Hematopoietic multipotent progenitor cell treated with erythropoietin and hydrocortisone succinate and interleukin-3 and kit ligand, for 17 days (in vitro differentiated cells): ENCODE measurements around the gene FAXDC2.
"Not testable (repeated sequence)": the region's sequence is repeated elsewhere in the genome, so short reads cannot be mapped to it uniquely, and the experiment has no call there.

Experiments used
- DNase-seq: peaks from one replicate; pipeline ENCODE4 v3.0.0-alpha.2; 2015; ENCODE audit warnings: low spot score

The FAXDC2 gene

DNA sequence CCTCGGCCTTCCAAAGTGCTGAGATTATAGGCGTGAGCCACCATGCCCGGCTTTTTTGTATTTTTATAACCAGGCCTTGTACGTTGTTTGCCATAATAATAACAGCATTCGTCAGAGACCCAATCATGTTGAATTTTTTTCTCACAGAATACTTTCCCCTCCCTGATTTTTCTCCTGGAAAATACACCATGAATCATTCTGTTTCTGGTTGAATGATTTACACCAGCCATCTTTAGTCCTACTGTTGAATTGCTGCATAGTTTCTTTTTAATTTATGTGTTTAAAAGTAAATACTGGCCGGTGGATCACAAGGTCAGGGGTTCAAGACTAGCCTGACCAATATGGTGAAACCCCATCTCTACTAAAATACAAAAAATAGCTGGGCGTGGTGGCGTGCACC is 11.5 kb upstream of the FAXDC2 start:
- DNase-seq, result no peak

DNA sequence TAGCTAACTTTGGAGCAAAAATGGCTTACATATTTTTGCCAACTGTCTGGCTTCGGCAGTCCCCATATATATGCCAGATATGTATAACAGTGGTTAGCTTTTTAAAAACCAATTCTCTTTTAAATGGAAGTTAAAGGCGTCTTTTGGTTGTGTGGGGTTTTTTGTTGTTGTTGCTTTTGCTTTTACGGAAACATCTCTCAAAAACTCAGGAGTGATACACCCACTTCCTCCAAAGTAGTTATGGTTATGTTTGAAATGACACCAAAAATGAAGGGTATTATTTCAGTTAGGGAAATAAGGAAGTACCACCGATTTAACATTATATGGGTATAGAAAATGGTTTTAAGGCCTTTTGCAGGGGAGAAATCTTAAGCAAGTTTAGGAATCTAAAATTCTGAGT is 10.4 kb upstream of the FAXDC2 start:
- DNase-seq, result no peak

DNA sequence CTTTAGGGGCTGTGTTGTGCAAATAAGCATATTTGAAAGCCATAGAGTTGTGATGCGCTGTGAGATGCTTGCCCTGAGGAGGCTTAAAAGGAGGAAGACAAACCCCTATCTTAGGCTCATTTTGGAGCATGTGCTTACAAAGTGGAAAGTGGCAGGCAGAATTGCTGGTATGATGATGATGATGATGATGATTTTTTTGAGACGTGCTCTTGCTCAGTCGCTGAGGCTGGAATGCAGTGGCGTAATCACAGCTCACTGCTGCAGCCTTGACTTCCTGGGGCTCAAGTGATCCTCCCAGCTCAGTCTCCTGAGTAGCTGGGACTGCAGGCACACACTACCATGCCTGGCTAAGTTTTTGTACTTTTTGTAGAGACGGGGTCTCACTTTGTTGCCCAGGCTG is 9.7 kb upstream of the FAXDC2 start:
- DNase-seq, result peak; percentile 36

DNA sequence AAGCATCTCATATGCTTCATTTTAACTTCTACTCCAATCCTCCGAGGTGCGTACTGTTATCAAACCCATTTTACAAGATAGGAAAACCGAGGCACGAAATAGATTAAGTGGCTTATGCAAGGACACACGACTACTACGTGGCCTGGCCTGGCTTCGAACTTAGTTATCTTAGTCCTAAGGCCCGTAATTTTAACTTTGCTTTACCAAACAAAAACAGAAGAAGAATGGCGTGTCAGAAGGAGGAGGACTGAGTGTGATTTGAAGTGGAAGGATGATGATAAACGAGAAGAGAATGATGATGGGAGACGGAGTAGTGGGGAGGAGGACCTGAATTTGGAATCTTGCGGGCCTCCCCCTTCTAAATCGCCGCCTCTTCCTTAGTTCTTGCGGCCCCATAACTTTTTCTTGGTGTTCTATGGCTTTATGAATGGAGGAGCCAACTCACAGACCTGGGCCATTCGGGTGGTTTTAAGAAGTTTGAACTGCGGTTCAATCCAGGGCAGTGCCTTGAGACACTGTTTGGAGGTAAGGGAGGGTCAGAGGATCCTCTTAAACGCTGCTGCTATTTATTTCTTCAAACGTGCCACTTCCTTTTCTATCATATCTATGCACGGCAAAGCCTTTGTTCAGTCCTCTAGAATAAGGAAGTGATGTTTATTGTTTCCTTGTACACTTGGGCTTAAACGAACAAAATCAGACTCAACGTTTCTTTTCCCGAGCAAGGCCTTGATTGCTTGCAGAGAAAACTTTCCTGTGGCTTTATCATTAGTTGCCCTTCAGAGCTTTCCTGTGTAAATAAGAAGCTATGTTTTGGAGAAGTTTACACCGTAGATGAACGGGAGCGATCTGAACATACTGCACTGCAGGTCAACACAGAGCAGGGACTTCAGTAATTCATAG is 8.8 kb upstream of the FAXDC2 start:
- peak; percentile 59 for DNase-seq

DNA sequence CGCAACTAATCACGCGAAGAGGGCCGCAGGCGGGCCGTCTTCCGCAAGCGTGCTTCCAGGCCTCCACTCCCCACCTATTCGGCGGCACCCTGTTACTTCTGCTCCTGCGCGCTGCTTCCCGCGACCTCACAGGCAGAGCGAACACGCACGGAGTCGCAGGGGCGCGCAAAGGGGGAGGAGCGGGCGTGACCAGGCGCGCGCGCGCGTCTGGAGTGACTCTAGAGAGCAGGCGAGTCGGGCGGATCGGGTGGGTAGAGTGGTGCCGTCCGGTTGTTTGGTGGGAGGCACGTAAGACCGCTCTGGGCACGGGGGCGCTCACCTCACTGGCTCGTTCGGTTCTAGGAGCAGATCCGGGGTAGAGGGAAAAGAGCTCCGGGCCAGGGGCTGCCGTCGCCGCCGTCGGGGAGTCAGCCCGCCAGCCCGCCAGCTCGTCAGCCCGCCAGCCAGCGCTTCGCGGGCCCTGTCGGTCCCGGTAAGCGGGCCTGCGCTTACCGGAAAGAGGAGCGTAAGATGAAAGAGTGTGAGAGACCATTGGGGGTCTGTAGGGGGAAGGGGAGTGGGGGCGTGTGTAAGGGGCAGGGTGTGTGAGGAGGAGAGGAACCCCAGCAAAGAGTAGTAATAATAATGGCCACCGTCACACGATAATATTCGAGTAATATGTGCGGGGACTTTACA is 8.0 kb upstream of the FAXDC2 start, which contains the start of gene CNOT8:
Gene CNOT8 (plus strand): TSS at position 331 of the 675 bp plus-strand sequence. CDS start 4,652 bp downstream, outside the sequence.
- DNase-seq, result peak; percentile 92

DNA sequence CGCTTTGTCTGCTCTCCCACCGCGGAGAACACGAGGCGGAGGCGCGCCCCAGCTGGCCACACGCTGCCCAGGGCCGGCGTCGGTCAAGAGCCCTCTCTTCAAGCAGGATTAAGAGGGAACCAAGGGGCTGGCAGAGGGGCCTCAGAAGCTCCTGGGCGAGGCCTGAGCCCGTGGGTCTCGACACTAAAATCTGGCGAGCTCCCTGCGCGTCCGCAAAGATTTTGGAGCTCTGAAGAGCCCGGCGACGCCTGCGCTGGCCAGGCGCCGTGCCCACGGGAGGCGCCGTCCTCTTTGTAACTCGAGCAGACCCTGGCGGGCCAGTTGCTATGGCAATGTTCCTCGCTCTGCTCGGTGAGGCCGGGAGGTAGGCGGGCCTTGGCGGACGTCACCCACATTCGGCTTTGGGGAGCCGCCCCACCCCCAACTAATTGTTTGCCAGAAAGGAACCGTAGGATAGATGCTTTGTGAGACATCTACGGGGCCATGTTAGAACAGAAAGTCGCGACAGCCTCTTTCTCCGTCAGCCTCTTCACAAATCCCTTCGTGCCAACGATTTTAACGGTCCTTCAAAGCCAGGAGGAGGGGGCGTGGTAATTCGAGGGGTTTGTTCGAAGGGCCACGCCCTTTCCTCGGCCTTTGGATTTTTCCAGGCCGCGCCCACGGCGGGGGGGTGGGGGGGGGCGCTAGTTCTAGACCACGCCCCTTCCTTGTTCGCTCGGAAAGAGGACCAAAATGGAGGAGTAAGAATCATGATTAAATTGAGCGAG is 7.3 kb upstream of the FAXDC2 start:
- peak; percentile 87 for DNase-seq

DNA sequence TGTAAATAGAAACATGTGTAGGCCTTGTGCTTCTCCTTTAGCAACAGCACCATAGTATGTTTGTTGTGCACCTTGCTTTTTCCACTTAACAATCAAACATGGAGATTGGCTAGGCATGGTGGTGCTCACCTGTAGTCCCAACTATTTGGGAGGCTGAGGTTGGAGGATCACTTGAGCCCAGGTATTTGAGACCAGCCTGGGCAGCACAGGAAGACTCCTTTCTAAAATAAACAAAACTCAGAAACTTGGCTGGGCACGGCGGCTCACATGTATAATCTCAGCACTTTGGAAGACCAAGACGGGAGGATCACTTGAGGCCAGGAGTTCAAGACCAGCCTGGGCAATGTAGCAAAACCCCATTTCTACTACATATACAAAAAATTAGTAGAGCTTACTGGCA is 948 bp upstream of the FAXDC2 start:
- no peak for DNase-seq

DNA sequence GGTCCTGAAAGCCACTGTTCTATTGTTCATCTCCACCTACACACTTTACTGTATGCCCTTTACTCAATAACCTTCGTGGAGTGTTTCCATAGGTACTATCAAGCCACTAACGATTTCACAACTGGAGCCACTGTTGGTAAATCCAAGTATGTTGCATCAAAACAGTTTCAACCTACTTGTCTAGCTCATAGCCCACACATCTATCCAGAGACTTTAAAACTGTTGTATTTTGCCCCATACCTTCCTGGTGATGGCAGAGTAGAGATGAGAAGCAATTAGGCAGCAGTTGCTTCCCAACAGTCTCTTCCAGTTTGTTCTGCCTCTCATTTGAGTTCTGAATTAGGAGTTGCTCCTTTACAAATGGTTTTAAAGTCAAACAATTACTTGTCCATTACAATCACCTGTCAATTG is 607 bp downstream of the FAXDC2 start:
- DNase-seq, result no peak

DNA sequence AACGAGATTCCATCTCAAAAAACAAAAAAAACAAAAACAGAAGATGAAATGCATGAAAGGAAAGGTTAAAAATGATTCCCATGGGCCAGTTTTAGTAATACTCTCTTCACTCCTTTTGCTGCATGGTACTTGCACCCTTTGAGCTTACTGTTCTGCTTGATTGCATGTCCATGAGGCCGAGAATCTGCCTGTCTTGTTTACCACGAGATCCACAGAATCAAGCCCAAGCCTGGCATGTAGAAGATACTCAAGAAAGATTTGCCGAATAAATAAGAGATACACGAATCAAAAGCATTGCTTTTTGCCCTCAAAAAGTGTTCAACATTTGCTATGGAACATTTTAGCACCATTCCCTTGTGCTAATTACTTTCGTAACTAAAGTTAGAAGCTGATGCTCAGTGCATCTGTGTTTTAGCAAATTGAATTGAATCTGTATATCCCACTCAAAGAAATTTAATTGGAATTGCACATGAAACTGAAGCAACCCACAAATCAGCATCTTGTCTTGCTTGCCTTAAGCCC is 1.1 kb downstream of the FAXDC2 start:
- DNase-seq, result no peak

DNA sequence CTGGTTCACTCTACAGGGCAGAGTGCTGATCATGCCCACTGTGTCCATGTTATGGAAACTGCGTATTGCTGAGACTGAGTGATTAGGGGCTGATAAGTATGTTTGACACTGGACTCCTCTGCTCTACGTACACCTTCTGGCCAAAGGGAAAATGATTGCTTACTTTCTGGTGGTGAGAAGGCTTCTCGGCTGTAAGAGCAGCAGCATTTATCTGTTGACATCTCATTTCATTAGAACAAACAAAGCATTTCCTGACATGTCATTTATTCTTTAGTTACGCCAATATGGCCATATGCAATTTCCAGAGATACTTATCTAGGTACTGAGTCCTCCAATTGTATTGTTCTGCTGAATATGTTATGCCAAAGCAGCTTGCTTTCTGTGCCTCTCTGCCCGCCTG is 5.6 kb downstream of the FAXDC2 start:
- DNase-seq, result no peak

DNA sequence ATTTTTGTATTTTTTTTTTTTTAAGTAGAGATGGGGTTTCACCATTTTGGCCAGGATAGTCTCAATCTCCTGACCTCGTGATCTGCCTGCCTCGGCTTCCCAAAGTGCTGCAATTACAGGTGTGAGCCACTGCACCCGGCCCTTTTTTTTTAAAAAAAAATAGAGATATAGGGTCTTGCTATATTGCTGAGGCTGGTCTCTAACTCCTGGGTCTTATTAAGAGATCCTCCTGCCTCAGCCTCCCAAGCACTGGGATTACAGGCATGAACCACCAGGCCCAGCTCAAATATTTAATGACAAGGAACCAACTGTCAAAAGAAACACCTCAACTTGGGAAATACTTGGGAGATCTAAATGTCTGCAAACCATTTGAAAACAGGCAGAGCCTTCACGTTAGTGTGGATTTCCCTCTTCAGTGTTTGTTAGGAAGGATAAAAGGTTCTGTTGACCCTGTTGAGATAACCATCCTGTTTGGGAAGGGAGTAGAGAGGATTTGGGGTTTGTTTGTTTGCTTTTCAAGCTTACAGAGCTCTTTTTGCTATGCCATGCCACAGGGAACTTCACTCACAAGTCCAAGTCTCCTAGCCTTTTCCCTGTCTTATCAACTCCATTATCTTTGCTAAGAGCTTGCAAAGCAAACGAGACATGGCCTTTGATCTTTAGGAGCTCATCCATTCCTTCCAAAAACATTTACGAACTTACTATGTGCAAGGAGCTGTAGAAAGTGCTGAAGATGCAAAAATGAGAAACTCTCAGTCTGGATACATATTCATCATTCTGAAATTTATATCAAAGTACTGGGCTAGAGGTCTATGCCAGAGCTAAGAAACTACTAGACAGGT is 7.5 kb downstream of the FAXDC2 start:
- no peak for DNase-seq

DNA sequence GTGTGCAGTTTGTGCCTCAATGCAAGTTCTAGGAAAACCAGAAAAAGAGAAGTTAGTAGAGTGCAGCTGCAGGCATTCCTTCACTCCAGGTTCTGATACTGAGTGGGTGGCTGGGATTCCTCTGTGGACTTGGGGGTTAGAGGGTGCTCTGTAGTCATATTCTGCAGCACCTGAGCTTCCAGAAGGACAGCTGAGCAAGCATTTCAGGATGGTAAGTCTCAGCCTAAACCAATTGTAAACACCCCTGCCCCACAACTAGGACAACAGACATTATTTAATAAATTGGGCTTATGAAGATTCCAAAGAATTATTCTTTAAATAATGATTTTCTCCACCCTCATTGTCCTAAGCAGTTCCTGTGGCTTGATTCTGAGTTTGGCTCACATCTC is 9.1 kb downstream of the FAXDC2 start:
- DNase-seq, result no peak

DNA sequence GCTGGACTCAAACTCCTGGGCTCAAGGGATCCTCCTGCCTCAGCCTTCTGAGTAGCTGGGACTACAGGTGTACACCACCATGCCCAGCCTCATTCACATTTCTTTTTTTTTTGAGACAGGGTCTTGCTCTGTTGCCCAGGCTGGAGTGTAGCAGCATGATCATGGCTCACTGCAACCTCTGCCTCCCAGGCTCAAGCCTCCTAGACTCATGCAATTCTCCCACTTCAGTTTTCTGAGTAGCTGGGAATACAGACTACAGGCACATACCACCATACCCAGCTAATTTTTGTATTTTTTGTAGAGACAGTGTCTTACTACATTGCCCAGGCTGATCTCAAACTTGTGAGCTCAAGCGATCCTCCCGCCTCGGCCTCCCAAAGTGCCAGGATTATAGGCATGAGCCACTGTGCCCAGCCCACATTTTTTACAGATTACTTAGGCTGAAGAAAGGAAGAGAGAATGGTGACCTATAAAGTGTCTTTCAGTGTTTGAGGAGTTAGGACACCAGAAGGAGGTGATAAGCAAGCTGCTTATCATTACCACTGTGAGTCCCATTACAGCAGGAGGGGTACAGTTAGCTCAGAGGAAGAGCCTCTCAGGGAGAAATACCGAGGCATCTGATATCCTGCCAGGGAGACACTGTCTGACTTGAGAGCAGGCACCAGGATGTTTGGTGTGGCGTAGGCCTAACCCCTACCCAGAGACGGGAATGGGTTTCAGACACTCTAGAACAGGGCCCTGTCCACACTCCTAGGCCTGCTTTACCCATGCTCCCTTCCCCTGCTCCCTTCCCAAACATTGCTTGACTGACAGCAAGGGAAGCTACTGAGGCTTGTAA is 9.7 kb downstream of the FAXDC2 start:
- peak; percentile 68 for DNase-seq

DNA sequence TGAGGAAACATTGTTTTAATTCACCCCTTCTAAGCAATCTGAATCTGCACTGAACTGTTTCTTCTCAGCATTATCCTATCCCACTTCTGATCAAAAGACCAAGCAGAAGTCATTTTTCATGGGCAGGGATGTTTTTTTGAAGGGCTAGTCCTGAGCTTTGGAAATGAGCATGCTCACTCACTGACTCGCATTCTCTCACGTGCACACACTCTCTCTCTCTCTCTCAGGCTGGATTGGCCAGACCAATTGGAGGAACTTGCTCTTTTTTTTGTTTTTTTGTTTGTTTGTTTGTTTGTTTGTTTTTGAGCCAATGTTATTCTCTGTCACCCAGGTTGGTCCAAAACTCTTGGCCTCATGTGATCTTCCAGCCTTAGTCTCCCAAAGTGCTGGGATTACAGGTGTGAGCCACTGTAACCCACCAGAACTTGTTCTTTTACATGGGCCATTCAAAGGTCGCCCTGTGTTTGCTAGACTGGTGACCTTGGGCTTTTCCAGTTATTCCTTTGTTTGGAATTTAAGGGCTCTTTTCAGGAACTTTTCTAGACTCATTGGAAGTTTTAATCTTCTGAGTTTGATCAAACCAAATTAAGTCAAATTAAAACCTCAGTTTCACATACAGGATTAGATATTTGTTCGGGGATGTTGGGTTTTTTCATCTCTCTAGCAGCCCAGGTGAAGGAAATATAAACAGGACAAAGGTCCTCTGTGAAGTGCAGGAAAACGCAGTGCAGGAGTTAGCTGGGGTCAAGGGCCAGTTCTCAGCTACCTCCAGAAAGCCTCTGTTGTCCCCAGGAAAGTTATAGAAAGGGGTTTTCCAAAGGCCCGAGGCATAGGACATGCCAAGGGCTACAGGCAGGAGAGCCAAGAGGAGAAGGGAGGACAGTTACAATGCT is 13.1 kb downstream of the FAXDC2 start:
- DNase-seq, result no peak

DNA sequence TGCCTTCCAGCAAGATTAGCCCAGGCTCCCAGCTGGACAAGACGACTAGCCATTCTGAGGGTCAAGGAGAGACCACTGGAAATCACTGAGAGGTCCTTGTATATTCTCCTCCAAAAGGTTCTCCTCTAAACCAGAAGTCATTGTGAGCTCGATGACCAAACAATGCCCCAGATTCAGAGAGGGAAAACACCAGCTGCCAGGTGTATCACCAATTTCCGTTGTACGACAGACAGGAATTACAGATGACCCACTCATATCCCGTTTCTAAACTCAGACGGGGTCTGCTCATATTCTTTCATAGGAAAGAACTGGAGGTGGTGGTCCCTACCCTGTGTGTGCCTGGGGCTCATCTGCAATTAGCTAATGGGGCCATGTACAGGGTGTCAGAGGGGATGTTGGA is 14.2 kb downstream of the FAXDC2 start:
- no peak for DNase-seq

DNA sequence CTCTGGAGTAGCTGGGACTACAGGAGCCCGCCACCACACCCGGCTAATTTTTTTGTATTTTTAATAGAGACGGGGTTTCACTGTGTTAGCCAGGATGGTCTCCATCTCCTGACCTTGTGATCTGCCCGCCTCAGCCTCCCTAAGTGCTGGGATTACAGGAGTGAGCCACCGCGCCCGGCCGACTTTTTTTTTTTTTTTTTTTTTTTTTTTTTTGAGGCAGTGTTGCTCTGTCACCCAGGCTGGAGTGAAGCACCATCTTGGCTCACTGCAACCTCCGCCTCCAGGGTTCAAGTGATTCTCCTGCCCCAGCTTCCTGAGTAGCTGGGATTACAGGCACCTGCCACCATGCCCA is 14.7 kb downstream of the FAXDC2 start:
- DNase-seq, result not testable (repeated sequence)

DNA sequence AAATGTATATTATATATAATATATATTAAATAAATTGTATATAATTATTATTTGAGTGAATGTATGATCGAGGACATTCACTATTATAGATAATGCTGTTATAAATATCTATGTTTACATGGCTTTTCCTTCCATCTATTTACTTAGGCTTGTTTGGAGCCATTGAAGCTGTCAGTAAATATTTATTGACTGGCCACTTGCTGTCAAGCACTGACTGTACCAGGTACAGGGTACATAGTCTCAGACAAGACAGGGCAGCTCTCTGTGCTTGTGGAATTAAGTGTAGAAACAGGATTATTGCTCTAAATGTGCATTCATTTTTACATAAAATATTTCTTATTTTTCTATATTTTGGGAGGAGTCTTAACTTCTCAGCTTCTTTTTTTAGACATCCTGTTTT is 16.4 kb downstream of the FAXDC2 start:
- DNase-seq, result peak; percentile 56

DNA sequence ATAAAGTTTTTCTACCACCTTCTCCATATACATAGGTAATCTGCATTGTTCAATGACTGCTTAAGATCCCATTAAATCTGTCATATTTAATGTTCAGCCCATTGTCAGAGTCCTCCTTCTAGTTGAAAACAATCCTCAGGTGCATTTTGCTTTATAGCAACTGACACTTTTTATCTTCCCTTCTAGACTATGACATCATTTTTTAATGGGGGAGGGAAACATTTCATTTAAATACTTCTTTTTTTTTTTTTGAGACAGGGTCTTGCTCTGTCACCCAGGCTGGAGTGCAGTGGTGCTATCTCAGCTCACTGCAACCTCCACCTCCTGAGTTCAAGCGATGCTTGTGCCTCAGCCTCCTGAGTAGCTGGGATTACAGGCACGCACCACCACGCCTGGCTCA is 17.6 kb downstream of the FAXDC2 start:
- DNase-seq, result not testable (repeated sequence)

DNA sequence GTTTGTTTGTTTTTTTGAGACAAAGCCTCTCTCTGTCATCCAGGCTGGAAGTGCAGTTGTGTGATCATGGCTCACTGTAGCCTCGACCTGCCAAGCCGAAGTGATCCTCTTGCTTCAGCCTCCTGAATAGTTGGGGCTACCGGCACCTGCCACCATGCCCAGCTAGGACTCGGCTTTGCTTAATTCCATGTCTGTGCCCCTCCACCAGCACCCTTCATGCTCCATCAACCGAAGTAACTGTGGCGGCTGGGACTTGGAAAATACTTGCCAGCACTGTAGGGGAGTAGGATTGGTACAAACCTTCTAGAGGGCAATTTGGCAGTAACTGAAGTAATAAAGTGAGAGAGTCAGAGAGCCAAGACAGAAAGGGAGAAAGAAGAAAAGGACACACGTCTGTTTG is 19.0 kb downstream of the FAXDC2 start:
- no peak for DNase-seq

DNA sequence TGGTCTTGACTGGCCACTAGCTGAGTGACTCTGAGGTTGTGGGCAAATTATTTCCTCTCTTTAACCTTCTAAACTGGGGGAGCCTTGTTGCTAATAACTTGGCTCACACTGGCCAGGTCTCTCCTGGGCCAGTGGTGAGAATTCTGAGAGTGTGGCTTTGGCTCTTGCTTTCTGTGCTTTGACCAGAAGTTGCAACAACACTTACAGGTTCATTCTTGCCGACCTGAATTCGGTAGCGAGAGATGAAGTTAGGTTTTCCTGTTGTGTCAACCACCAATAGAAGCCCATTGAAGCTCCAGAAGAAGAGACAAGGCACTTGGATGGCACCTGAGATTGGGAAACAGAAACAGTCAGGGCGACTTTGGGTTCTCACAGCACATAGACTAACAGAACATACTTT is 19.8 kb downstream of the FAXDC2 start:
- DNase-seq, result no peak
